GM19351 (cell line): ENCODE results near the gene NPIPB9.
"Not testable (repeated sequence)": the region's sequence is repeated elsewhere in the genome, so short reads cannot be mapped to it uniquely, and the experiment has no call there.

Experiments used
- ATAC-seq: cut with Tn5 transposase; IDR thresholded peaks from one replicate; pipeline ENCODE4 v1.9.1; 2021; ENCODE audit warnings: mild to moderate bottlenecking, moderate library complexity; ENCODE audit not compliant: unreplicated experiment

Gene NPIPB9

GRCh38 chr16:28751487-28751886 lies at the start of gene NPIPB9:
NPIPB9 (plus strand) TSS chr16:28751787.
- not testable (repeated sequence) for ATAC-seq

GRCh38 chr16:28704246-28704645 lies 47.3 kb upstream of the NPIPB9 start:
- ATAC-seq: not testable (repeated sequence)

DNA sequence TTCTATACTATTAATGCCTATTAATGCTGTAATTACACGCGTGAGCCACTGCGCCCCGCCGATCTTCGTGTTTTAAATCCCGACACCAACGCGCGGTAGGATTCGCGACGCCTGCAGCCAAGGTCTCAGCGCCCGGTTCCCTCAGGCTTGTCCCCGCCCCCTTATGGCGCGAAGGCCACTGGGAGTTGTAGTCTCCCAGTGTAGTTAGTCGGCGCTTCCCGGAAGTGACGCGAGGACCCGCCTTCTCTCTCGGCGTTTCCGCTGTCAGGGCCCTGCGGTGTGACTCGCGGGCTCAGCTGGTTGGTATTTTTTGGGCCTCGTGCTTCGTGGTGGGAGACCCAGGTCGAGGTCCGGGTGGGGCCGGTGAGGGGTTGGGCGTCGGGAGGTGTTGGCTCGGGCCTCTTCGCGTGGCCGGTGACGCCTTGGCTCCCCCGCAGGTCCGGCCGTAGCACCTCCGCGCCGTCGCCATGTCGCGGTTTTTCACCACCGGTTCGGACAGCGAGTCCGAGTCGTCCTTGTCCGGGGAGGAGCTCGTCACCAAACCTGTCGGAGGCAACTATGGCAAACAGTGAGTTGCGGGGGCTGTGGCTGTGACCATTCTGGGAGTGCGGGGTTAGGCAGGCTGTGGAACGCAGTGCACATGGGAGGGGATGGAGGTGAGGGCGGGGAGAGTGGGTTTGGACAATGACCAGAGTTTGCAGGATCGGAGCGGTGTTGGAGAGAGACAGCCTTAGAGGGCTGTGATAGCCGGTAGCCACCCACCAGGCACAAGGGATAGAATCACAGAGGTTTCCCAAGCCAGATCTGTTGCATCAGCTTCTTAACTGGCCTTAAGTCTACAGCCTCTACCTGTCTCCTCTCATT lies 40.1 kb upstream of the NPIPB9 start, which contains the start of gene EIF3C:
EIF3C (plus strand) TSS at position 245 of the 864 bp plus-strand sequence; CDS start at position 468, 223 bp downstream.
- ATAC-seq: peak; percentile 98

DNA sequence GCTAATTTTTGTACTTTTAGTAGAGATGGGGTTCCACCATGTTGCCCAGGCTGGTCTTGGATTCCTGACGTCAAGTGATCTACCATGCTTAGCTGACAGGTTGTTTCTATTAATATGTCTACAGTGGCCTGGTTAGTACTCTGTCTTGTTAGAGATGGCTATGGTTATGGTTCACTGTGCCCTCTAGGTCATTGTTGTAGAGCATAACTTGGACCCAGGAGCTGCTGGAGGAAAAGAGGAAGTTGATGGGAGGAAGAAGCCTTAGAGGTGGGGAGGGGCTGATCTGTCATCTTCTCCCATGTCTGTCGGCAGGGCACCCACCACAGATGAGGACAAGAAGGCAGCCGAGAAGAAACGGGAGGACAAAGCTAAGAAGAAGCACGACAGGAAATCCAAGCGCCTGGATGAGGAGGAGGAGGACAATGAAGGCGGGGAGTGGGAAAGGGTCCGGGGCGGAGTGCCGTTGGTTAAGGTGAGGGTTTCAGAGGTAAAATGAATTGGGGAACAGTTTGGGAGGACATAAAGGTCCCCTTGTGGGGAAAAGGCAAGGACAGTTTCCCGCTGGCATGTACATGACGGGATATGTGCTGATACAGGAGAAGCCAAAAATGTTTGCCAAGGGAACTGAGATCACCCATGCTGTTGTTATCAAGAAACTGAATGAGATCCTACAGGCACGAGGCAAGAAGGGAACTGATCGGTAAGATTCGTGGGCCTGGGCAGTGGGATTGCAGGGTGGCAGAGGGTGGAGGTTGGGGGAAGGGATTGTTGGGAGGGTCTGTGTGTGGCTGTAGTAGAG lies 28.5 kb upstream of the NPIPB9 start:
- ATAC-seq: not testable (repeated sequence)

DNA sequence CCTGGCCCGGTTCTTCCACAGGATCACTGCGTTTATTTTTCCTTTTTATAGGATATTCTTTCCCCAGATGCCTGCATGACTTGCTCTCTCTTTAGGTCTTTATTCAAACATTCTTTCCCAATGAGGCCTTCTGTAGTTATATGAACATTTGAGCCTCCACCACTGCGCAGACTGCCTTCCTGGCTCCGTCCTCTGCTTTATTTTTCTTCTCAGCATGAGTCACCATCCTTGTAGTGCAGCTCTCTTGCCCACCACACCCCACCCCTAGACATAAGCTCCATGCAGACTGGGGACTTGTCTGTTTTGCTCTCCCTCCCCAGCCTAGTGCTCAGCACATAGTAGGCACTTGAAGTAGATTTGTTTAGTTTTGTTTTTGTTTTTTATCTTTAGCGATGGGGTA lies 20.3 kb upstream of the NPIPB9 start:
- ATAC-seq: not testable (repeated sequence)

DNA sequence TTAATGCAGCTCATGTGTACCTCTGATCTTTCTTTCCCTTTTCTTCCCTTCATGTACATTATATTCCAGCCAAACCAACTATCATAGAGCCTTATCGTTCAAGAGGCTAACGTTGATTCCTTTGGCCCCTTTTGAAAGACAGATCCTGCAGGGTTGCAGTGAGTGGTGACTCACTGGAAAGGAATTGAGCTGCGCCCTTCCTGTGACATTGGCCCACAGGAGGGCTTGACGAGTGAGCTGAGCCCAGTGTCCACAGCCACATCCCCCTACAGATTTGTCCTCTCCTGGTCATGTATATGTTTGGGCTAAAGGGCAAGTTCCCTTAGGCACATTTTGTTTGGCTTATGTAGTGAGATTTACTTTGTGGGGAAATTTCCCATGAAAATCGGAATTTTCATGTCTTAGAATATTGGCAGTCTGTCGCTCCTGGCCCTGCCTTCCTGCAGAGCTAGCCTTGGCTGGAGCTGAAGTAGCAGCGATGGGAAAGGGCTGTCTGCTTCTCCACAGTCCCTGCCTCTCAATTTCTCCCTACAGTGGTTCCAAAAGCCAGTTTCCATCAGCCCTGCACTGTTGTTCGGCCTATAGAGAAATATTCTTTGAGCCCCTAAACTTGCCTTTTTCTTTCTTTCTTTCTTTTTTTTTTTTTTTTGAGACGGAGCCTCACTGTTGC lies 19.0 kb upstream of the NPIPB9 start:
- ATAC-seq: not testable (repeated sequence)

GRCh38 chr16:28739787-28740186 lies 11.8 kb upstream of the NPIPB9 start:
- ATAC-seq: not testable (repeated sequence)

GRCh38 chr16:28740631-28741030 lies 11.0 kb upstream of the NPIPB9 start:
- ATAC-seq: not testable (repeated sequence)

DNA sequence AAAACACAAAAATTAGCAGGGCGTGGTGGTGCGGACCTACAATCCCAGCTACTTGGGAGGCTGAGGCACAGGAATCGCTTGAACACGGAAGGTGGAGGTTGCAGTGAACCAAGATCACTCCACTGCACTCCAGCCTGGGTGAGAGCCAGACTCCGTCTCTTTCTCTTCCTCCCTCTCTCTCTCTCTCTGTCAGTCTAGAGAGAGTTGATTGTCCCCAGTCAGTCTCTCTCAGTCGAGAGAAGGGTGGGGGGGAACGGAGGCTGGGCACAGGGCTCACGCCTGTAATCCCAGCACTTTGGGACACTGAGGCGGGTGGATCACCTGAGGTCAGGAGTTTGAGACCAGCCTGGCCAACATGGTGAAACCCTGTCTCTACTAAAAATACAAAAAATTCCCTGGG lies 10.3 kb upstream of the NPIPB9 start:
- ATAC-seq: not testable (repeated sequence)

DNA sequence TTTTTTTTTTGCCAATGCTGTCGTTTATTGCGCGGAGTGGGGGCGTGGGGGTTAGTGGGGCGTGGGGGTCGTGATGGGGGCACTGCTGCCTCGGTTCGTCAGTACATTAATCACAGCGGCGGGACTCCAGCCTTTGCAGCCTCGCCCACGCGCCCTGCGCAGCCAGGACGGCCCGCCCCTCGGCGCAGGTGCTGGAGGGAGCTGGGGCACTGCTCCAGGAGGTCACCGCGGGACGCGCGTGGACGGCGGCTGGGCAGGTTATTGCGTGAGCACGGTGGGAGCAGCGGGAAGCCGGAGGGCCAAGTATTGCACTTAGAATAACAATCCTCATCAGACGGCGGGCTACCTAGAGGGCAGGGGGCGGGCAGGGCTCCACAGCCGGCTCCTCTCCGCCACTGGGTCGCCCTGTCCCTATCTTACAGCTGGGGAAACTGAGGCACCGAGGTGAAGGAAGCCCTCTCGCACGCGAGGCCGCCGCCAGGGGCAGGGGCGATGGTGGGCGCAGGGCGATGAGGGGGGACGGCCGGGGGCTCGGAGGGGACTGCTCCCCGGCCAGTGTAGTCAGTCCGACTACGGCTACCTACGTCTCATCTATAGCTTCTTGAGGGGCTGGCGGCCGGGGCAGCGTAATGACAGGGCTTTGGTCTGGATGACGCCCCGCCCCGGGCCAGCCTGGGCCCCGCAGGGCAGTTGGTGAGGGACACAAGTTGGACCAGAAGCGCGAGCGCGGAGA lies 4.8 kb upstream of the NPIPB9 start:
- ATAC-seq: not testable (repeated sequence)

- peak; percentile 93 for ATAC-seq
Observed at GRCh38 chr16:28749997-28750465, 1.6 kb upstream of the NPIPB9 start.

GRCh38 chr16:28750469-28751067 lies 1.0 kb upstream of the NPIPB9 start:
- peak; percentile 35 for ATAC-seq

DNA sequence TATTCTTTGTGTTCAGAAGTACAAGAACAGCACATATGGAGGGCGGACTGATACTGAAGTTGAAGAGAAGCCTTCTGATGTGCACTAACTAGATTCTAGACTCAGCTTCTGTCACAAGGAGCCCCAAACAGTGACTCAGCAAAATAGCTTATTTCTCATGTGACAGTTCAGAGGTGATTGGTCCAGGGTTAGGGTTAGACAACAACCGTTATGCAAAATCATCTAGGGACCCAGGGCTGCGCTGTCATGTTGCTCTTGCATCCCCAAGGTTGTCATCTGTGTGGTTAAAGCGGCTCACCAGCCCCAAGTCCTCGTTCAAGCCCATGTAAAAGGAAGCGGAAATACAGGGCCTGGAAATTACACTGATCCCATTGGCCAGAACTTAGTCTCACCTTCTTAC lies 30.1 kb downstream of the NPIPB9 start:
- not testable (repeated sequence) for ATAC-seq

GRCh38 chr16:28782357-28782756 lies 30.8 kb downstream of the NPIPB9 start:
- not testable (repeated sequence) for ATAC-seq

GRCh38 chr16:28802235-28803019 lies 50.8 kb downstream of the NPIPB9 start:
- ATAC-seq: not testable (repeated sequence)

GRCh38 chr16:28807445-28808120 lies 56.0 kb downstream of the NPIPB9 start:
- ATAC-seq: not testable (repeated sequence)

DNA sequence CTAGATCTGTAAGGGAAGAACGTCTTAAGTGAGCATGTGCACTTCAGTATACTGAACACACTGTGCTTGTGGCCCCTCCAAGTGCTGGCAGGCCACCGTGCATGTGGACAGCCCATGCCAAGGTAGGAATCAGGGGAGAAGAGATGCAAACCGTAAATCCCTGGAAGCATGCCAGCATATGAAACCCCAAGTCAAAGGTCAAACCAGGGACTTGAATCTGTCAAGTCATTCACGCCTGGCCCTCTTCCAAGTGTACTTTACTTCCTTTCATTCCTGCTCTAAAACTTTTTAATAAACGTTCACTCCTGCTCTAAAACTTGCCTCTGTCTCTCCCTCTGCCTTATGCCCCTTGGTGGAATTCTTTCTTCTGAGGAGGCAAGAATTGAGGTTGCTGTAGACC lies 68.4 kb downstream of the NPIPB9 start:
- ATAC-seq: no peak

DNA sequence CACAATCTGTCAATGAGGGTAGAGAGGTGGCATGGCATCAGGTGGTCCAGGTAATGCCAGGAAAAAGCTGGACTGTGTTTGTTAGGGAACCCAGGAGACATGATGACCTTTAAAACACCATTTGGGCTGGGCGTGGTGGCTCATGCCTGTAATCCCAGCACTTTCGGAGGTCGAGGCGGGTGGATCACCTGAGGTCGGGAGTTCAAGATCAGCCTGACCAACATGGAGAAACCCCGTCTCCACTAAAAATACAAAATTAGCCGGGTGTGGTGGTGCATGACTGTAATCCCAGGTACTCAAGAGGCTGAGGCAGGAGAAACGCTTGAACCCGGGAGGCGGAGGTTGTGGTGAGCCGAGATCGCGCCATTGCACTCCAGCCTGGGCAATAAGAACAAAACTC lies 69.0 kb downstream of the NPIPB9 start:
- ATAC-seq: not testable (repeated sequence)
